CD4-positive, alpha-beta T cell treated with Interleukin-15 for 1 hour (primary cell): ENCODE data around the gene GINS1.
"Not testable (repeated sequence)": the region's sequence is repeated elsewhere in the genome, so short reads cannot be mapped to it uniquely, and the experiment has no call there.

Experiments
- DNase-seq: peaks from one replicate; pipeline ENCODE4 v3.0.0-alpha.2; 2020

The GINS1 gene

GRCh38 chr20:25457886-25458680 is 50.6 kb downstream of the GINS1 start:
- DNase-seq: no peak

- no peak for DNase-seq
Measured at GRCh38 chr20:25459111-25459830, 51.8 kb downstream of the GINS1 start.

- DNase-seq: no peak
Measured at GRCh38 chr20:25459916-25460535, 52.6 kb downstream of the GINS1 start.

- no peak for DNase-seq
Measured at GRCh38 chr20:25460566-25461280, 53.2 kb downstream of the GINS1 start.

- no peak for DNase-seq
Measured at GRCh38 chr20:25461281-25461650, 53.8 kb downstream of the GINS1 start.

GRCh38 chr20:25461786-25462545 is 54.5 kb downstream of the GINS1 start:
- DNase-seq: no peak

- DNase-seq: no peak
Measured at GRCh38 chr20:25464501-25465242, 57.2 kb downstream of the GINS1 start.

- no peak for DNase-seq
Measured at GRCh38 chr20:25465243-25466135, 58.0 kb downstream of the GINS1 start.

GRCh38 chr20:25466846-25467245 is 59.4 kb downstream of the GINS1 start:
- DNase-seq: no peak

- no peak for DNase-seq
Measured at GRCh38 chr20:25467441-25467840, 60.0 kb downstream of the GINS1 start.

- no peak for DNase-seq
Measured at GRCh38 chr20:25468126-25469075, 60.9 kb downstream of the GINS1 start.

- no peak for DNase-seq
Measured at GRCh38 chr20:25469558-25469957, 62.1 kb downstream of the GINS1 start.

GRCh38 chr20:25470045-25470444 is 62.6 kb downstream of the GINS1 start:
- DNase-seq: no peak

- no peak for DNase-seq
Measured at GRCh38 chr20:25471020-25471419, 63.5 kb downstream of the GINS1 start.

- DNase-seq: not testable (repeated sequence)
Measured at GRCh38 chr20:25473297-25473696, 65.8 kb downstream of the GINS1 start.

- no peak for DNase-seq
Measured at GRCh38 chr20:25476106-25477013, 68.9 kb downstream of the GINS1 start.

GRCh38 chr20:25477014-25477882 is 69.8 kb downstream of the GINS1 start:
- no peak for DNase-seq
